Epithelial cell of prostate (primary cell): ENCODE results near the gene GSTM2.

Experiments used
- DNase-seq: peaks from one replicate; pipeline ENCODE4 v3.0.0-alpha.2; 2011; ENCODE audit warnings: low read depth, low spot score
- H3K27ac ChIP-seq: fragments of 450-650 bp; 2 replicates; pipeline ENCODE4 v1.5.1; 2017; ENCODE audit warnings: mild to moderate bottlenecking

GSTM2 gene

DNA sequence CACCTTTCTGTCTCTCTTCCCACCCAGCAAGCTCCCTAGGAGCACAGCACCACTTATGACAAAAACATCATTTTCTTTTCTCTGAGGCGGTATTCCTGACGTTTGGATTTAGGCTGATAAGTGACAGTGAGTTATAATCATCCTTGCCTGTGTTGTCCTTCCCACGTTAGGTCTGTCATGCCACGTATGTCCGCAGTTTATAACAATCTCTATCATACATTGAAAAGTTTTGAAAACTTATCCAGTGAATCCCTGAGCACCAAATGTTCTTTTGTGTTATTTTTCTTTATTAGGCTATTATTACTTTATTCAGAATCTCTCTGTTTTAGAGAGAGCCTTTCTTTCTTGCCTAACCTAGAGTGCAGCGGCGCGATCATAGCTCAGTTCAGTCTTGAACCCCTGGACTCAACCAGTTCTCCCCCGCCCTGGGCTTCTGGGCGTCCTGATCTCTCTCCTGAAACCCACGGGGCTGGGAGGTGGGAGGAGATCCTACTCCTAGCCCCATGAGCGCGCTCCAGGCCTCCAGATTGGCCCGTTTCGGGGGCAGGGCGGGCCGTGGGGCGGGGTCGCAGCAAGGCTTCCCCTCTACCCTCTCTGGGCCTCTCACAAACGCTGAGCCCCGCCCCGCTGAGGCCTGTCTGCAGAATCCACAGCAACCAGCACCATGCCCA lies at the start of gene GSTM2:
GSTM2 (plus strand) TSS at position 606 of the 671 bp plus-strand sequence; CDS start at position 665, 59 bp downstream.
- H3K27ac ChIP-seq = no peak within 1 kb of the TSS
- no peak for DNase-seq

DNA sequence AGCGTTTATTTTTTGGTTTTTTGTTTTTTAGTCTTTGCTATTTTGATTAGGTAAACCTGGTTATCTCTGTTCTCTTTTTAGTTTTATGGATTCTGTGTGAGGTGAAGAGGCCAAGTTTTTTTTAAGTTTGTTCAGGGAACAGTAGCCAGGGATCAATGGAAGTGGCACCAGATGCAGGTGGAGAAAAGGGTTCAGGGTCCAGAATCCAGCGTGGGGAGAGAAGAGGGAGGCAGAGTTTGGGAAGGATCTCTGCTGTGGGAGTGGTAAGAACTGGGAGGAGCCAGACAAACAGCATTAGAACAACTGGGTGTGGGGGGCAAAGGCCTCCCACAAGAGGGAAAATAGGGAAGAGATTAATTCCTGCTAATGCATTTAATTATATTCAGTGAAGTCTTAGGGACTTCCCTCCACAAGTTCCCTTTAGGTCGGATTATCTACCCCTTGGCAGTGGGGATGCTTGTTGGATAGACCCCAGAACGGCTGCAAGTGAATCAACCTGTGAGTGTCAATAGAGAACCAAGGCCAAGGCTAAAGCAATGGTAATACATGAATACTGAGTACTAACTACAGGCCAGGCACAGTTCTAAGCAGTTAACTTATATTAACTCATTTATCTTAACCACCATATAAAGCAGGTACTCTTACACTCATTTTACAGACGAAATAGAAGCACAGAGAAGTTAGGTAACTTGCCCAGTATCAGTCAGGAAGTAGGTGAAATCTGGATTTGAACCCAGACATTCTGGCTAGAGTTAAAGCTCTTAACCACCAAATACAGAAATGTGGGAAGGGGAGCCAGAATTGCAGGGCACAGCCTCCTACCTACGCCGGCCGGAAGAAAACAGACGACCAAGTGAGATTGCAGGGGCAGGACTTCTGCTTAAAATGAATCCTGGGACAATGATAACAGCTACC lies 48.9 kb upstream of the GSTM2 start:
- H3K27ac ChIP-seq = peak overlapping the region; percentile 65
- DNase-seq = no peak

- peak within 1 kb of the TSS; percentile 65 for H3K27ac ChIP-seq
- DNase-seq = peak; percentile 29
Measured at GRCh38 chr1:109619576-109620400, 48.1 kb upstream of the GSTM2 start, which contains the start of the genes AMPD2 and GNAT2. Gene AMPD2, plus strand, starts transcription at chr1:109619837. Its CDS starts 1,339 bp downstream, at chr1:109621176. Gene GNAT2, minus strand, starts transcription at chr1:109619616. Its CDS starts 6,746 bp downstream, at chr1:109612870.

DNA sequence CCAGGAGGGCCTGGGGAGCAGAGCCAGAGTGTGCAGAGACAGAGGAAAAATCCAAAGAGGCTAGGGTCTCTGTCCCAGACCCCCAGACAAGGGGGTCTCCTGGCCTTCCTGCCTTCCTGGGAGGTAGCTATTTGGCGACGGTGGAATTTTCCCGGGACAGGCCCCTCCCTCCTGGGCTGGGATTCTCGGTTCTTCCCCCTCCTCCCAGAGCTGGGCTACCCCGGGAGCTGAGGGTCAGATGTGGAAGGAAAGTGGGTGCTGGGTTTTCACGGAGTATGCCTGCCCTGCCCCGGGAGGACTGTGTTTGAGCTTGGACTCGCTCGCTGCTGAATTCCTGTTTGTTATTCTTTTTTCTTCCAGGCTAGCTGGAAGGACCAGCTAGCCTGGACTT lies 47.5 kb upstream of the GSTM2 start:
- peak overlapping the region; percentile 65 for H3K27ac ChIP-seq
- no peak for DNase-seq

DNA sequence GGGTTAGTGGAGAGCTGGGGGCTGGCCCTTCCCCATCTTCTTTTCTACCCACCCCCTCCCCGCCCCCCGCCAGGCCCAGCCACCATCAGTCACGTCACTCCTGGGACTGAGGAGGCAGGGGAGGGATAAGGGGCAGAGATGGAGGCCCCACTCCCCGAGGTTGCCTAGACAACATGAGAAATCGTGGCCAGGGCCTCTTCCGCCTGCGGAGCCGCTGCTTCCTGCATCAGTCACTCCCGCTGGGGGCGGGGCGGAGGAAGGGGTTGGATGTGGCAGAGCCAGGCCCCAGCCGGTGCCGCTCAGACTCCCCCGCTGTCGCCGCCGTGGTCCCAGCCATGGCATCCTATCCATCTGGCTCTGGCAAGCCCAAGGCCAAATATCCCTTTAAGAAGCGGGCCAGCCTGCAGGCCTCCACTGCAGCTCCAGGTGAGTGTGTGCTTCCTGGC lies 47.0 kb upstream of the GSTM2 start:
- DNase-seq = no peak
- H3K27ac ChIP-seq = peak overlapping the region; percentile 65

- DNase-seq = no peak
- H3K27ac ChIP-seq = no peak overlapping the region
Measured at GRCh38 chr1:109621379-109622136, 46.3 kb upstream of the GSTM2 start.

DNA sequence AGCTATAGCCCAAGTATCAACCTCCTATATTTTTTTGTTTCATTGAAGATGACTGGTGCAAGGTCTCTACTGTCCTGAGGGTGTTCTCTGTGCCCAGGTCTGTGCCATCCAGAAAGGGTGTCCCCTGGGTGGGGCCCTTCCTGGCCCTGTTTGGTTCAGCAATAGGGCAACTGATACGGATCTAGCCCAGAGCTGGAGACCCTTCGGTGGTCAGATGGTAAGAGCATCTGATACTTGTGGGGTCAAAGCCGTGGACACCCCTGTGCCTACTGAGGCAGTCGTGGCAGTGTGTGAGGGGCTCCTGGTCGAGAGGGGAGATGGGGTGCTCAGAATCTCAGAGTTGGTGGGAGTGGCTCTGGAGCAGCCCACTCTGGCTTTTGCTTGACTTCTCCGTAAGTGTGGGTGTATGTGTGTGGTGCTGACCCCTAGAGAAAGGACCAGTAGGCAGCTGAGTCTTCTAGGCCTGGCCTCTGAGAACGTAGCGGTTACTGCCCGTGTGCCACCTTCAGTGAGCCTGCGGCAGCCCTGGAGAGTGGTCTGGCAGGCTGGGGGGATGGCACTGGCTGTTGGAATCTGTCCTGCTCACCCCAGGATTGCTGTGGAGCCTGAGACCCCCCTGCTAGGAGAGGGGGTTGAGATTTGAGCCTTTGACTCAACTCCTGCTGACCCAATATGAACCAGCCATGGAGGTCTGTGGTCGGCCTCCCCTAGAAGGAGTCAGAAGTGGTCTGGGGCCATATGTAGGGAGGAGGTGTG lies 45.5 kb upstream of the GSTM2 start:
- no peak for DNase-seq
- no peak overlapping the region for H3K27ac ChIP-seq

GRCh38 chr1:109622895-109623294 lies 45.0 kb upstream of the GSTM2 start:
- no peak for DNase-seq
- H3K27ac ChIP-seq = no peak overlapping the region

- DNase-seq = no peak
- H3K27ac ChIP-seq = no peak overlapping the region
Measured at GRCh38 chr1:109623601-109624161, 44.2 kb upstream of the GSTM2 start.

GRCh38 chr1:109624201-109625010 lies 43.5 kb upstream of the GSTM2 start:
- H3K27ac ChIP-seq = no peak overlapping the region
- no peak for DNase-seq

GRCh38 chr1:109625176-109625575 lies 42.7 kb upstream of the GSTM2 start:
- H3K27ac ChIP-seq = no peak overlapping the region
- no peak for DNase-seq

DNA sequence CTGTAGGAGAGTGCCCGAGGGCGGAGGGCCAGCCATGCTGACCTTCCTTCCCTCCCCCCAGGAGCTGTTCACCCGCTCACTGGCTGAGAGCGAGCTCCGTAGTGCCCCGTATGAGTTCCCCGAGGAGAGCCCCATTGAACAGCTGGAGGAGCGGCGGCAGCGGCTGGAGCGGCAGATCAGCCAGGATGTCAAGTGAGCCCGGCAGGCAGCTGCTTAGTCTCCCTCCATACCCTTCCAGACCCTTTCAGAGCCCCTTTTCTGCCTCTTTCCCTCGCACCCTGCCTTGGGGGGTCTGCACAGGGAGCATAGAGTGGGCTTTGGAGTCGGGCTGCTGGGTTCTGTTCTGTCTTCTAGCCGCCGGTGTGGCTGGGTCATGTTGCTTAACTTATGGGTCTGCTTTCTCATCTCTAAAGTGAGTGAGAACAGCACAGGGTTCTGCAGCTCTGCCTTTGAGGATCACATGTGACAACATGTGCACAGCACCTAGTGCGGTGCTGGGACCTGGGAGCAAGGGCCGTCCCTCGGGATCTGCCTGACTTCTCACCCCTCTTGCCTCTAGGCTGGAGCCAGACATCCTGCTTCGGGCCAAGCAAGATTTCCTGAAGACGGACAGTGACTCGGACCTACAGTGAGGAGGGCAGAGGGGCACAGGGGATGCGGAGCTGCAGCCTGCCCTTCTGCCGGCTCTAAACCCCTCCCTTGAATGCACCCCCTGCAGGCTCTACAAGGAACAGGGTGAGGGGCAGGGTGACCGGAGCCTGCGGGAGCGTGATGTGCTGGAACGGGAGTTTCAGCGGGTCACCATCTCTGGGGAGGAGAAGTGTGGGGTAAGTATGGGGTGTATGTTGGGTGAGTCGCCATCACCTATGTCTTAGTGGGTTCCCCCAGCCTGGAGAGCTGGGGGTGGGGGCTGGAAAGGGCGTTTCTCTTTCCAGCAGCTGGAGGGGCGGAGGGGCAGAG lies 42.0 kb upstream of the GSTM2 start:
- H3K27ac ChIP-seq = no peak overlapping the region
- no peak for DNase-seq

DNA sequence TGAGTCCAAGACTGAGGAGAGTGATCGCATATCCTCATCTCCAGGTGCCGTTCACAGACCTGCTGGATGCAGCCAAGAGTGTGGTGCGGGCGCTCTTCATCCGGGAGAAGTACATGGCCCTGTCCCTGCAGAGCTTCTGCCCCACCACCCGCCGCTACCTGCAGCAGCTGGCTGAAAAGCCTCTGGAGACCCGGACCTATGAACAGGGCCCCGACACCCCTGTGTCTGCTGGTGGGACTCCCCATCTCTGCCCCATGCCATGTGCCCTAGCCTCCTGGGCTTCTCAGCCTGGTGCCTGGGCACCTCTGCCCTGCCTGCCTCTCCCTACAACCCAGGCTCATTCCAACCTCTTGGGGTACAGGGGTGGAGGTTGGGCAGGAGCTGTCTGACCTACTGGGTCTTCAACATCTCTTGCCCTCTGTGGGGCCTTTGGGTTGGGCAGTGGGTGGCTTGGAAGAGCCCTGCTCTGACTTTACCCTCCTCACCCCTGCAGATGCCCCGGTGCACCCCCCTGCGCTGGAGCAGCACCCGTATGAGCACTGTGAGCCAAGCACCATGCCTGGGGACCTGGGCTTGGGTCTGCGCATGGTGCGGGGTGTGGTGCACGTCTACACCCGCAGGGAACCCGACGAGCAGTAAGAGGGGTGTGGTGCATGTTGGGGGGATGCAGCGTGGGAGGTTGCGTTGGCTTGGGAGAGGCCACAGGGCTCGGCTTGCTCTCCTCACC lies 41.0 kb upstream of the GSTM2 start:
- no peak for DNase-seq
- H3K27ac ChIP-seq = no peak overlapping the region

DNA sequence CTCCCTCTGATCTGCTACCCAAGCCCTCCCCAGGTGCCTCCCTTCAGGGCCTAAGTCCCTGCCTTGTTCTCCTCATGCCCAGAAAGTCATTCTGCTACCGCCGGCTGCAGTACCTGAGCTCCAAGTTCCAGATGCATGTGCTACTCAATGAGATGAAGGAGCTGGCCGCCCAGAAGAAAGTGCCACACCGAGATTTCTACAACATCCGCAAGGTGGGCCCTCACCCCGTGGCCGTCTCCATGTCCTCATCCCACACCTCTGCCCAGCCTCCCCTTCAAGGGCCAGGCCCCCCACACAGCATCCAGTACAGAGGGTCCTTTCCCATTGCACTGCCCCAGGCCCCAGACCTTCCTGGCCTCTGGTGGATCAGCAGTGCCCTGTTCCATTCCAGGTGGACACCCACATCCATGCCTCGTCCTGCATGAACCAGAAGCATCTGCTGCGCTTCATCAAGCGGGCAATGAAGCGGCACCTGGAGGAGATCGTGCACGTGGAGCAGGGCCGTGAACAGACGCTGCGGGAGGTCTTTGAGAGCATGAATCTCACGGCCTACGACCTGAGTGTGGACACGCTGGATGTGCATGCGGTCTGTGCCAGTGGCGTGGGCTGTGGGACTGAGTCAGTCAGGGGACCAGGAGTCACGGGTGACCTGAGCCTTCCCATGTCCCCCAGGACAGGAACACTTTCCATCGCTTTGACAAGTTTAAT lies 40.0 kb upstream of the GSTM2 start:
- DNase-seq = no peak
- no peak overlapping the region for H3K27ac ChIP-seq

DNA sequence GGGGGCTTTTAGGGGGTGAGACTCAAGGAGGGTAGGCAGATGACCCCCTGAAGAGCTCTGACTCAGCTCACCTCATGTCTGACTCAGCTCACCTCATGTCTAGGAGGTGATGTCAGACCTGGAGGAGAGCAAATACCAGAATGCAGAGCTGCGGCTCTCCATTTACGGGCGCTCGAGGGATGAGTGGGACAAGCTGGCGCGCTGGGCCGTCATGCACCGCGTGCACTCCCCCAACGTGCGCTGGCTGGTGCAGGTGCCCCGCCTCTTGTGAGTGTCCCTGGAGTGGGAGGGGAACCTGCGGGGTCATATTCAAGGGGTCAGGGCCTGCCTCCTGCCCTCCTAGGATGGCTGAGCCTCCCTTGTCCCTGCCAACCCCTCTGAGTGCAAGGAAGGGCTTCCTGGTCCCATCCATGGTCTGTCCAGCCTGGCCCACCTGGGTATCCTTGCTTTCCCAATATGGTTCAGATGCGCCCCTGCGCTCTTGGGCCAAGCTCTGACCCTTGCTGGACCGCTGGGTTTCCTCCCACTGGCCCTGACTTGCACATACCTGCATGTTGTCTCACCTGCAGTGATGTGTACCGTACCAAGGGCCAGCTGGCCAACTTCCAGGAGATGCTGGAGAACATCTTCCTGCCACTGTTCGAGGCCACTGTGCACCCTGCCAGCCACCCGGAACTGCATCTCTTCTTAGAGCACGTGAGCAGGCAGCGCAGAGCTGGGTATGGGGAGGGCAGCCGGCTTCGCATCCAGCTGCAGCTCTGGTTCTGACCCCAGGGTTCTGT lies 39.1 kb upstream of the GSTM2 start:
- DNase-seq = no peak
- no peak overlapping the region for H3K27ac ChIP-seq
